HT-29 (cell line): Measurements from ENCODE around the gene IL2RG. TPM values are rescaled to one million over a fixed set of nuclear protein-coding genes. Genes with fewer than 3 reads are reported as not detected.

Experiments
- DNase-seq: peaks from one replicate; pipeline ENCODE4 v3.0.0-alpha.2; 2015; ENCODE audit warnings: low spot score
- total RNA-seq: library from RNA; depleted of rRNA; stranded (reverse); fragments of >200 nt; shearing (Covaris generic); gene quantifications from 2 replicates; pipeline ENCODE4 v1.2.3, GENCODE V29; 2014; rRNA removed

The IL2RG gene
- 0.08 TPM in 1 of 2 replicates, not detected in the other for total RNA-seq

GRCh38 chrX:71111141-71111843 is at the start of gene IL2RG:
Gene IL2RG (minus strand): TSS chrX:71111577. CDS start chrX:71111539, 38 bp downstream.
- no peak for DNase-seq

- DNase-seq: no peak
Measured at GRCh38 chrX:71160475-71160874, 49.1 kb upstream of the IL2RG start.

- no peak for DNase-seq
Measured at GRCh38 chrX:71159335-71159734, 48.0 kb upstream of the IL2RG start.

- no peak for DNase-seq
Measured at GRCh38 chrX:71158603-71159002, 47.2 kb upstream of the IL2RG start.

- no peak for DNase-seq
Measured at GRCh38 chrX:71154641-71155040, 43.3 kb upstream of the IL2RG start.

DNA sequence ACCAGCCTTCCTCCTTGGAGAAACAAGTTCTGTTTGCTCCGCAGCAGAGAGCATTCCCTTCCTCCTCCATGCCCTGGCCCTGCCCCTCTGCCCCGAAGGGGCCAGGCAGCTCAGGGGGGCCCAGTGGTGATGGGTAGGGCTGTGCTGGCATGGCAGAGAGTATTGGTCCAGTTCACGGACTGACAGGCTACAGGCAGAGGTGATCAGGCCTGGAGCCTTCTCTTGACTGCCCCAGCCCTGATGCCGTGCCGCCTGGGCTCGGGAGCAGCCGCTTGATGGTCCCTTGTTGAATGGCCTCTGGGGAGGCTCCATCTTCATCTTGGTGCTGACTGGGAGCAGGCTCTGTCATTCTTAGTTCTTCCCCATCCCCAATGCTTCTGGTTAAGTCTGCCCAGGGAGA is 42.8 kb upstream of the IL2RG start:
- DNase-seq: no peak

- DNase-seq: no peak
Measured at GRCh38 chrX:71151366-71151765, 40.0 kb upstream of the IL2RG start.

DNA sequence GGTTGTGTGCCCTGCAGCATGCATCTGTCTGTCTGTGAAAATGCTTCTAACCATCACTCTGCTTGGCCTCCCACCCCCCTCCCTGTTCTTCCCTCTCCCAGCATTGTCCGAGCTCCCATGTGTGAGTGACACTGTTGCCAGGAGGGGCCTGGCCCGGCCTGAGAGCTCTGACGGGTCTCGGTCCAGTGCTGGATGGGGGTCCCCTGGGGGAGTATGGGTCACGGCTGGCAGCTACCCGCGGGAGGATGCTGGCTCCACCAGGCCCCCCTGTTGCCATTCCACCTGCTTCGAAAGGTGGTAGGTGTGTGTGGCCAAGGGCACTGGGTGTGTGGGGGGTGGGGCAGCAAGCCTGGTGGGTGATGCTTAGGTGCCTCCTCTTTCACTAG is 36.9 kb upstream of the IL2RG start:
- DNase-seq: no peak

GRCh38 chrX:71147496-71148277 is 36.3 kb upstream of the IL2RG start:
- no peak for DNase-seq

GRCh38 chrX:71144651-71145050 is 33.3 kb upstream of the IL2RG start, which contains the start of gene NLGN3:
Gene NLGN3 (plus strand): TSS chrX:71144841. CDS start chrX:71147750, 2,909 bp downstream.
- no peak for DNase-seq

- DNase-seq: no peak
Measured at GRCh38 chrX:71143508-71143907, 32.1 kb upstream of the IL2RG start.

DNA sequence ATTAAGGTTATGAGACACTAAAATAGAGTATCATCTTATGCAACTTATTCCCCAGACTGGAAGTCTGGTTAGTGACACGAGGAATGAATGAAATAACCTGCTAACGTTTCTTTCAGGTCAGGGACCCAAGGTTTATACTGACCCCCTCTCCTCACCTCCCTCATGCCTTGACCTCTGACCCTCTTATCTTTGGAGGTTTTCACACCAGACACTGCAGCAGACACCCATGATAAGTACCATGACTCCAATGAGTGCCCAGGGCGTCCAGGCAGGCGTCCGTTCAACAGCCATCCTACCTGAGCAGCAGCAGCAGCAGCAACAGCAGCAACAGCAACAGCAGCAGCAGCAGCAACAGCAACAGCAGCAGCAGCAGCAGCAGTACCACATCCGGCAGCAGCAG is 29.1 kb upstream of the IL2RG start:
- no peak for DNase-seq

DNA sequence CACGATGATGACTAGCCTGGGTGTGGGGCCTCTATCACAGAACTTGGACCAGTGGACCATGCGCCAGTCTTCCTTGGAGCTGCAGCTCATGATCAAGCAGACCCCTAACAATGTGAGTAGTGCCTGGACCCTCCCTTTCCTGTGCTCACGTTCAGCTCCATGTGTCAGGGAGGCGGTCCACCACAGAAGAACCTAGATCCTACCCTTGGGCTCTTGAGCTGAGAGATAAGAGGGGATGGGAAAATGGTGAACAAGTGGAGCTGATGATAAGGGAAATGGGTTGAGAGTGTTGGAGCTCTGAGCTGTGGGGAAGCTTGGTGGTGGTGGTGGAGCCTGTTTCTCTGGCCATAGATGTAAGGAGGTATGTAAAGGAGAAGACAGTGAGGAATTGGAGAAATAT is 20.1 kb upstream of the IL2RG start:
- DNase-seq: no peak

- DNase-seq: peak; percentile 85
Measured at GRCh38 chrX:71128915-71129765, 17.8 kb upstream of the IL2RG start.

DNA sequence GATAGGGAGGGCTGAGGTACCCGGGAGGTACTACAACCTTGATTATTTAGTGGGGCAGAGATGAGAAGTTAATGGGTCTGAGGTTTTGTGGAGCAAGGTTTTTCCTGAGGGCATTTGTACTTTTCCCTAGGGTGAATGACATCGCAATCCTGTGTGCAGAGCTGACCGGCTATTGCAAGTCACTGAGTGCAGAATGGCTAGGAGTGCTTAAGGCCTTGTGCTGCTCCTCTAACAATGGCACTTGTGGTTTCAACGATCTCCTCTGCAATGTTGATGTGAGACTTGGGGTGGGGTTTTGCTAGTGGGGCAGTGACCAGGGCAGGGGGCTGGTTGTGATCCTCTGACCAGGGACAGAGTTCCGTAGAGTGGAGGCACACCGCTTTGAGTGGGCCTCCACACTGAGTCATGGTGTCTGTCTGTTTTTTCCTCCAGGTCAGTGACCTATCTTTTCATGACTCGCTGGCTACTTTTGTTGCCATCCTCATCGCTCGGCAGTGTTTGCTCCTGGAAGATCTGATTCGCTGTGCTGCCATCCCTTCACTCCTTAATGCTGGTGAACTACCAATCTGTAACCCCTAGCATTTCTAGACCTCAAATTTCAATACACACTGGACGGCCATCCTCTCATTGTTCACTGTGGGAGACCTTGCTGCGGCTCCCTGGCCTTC is 16.9 kb upstream of the IL2RG start:
- DNase-seq: no peak

DNA sequence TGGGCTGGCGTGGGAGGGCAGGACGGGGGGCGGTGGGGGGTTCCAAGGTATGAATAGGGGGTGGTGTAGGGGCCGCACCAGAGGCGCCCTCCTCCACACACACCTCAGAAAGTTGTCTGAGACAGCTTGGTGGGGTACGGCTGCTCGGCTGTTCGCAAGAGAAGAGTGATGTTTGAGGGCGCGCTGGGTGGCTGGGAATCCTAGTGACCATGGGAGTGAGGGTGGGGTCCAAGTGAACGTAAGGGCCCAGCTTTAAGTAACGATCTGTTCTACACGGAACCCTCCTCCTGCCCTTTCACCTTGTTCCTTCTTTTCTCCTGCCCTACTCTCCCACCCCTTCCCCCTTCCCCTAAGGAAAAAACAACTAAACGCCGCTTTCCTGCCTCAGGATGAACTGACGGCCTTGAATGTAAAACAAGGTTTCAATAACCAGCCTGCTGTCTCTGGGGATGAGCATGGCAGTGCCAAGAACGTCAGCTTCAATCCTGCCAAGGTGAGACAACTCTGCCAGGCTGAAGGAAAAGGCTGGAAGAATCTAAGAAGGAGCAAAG is 7.7 kb upstream of the IL2RG start:
- no peak for DNase-seq

GRCh38 chrX:71118032-71118984 is 6.9 kb upstream of the IL2RG start, which contains the start of gene MED12:
Gene MED12 (plus strand): TSS chrX:71118596. CDS start chrX:71118755, 159 bp downstream.
- DNase-seq: peak; percentile 61

DNA sequence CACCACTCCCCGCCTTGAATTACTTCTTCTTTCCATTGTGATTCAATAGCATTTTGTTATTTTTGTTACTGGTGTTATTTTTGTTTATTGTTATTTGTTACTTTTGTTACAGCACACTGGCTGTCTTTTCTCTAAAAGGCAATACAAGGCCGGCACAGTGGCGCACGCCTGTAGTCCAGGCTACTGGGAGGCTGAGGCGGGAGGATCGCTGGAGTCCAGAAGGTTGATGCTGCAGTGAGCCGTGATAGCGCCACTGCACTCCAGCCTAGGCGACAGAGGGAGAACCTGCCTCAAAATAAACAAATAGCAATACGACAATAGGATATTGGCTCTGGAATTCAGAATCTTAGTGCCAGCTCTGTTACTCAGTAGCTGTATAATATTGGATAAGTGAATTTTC is 6.0 kb upstream of the IL2RG start:
- no peak for DNase-seq

DNA sequence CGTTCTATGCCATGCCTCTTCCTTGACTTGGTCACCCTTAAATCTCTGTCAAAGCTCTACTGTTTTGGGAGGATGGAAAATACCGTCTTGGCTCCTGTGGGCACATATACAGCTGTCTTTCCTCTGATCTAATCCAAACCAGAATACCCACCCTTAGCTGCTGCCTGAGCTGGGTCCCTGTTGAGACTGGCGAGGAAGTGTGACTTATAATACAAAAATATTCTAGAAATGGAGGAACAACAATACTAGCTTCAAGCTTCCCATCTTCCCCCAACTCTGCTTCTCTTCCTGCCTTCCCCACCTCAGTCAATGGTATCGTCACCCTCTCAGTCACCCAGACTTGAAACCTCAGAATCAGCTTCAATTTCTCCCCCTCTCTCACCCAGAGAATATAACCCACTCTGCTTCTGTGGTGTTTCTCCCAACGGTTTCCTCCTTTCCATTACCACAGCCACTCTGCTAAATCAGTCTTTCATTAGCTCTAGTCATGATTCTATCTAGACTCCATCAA is 599 bp upstream of the IL2RG start:
- DNase-seq: no peak

DNA sequence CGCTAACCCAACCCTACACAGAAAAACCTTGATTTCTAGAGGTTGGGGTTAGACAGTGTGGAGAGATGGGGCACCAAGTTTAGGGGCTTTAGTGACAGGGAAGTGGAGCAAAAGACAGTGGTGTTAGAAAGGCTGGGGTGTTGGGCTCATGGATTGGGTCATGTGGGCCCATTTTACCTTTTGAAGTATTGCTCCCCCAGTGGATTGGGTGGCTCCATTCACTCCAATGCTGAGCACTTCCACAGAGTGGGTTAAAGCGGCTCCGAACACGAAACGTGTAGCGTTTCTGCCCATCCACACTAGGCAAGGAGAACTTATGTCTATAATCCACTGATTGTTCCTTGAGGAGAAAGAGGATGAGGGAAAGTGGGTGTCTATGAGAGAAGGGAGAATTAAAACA is 2.3 kb downstream of the IL2RG start:
- no peak for DNase-seq
